Vagina (tissue), 2 donors: Measurements from ENCODE around the gene NRG3.

Experiments
- POLR2A ChIP-seq, 2 donors: fragments of 450-650 bp; IDR thresholded peaks; one replicate each; pipeline ENCODE4 v1.6.1; 2017; ENCODE audit warnings: antibody characterized with exemption in 2 of 2, mild to moderate bottlenecking in 2 of 2, moderate library complexity in 2 of 2
- TF ChIP-seq, protein P1 (sequence below), 3 experiments: fragments of 450-650 bp in 2 of 3; fragments of 200-600 bp in 1 of 3; sonication (generic) in 1 of 3; IDR thresholded peaks; one replicate each; pipeline ENCODE4 v1.5.1; 2017 to 2019; ENCODE audit warnings: antibody characterized with exemption in 3 of 3, mild to moderate bottlenecking in 2 of 3, moderate library complexity in 2 of 3

DNA sequence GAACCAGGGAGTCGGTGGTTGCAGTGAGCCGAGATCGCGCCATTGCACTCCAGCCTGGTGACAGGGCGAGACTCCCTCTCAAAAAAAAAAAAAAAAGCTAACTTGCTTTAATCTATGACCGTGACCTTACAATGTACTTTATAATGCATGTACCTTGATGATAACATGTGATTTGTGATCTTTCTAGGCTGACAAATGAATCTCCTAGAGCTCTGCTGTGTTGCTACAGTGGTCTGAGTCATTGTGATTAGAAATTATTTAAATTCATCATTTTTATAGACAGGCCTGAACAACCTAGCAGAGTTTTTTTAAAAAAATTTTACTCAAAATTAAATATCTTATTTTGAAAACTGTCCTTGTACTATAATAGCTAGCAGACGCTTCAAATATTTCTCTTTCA is 722.8 kb downstream of the NRG3 start:
- TF ChIP-seq, protein P1, sequence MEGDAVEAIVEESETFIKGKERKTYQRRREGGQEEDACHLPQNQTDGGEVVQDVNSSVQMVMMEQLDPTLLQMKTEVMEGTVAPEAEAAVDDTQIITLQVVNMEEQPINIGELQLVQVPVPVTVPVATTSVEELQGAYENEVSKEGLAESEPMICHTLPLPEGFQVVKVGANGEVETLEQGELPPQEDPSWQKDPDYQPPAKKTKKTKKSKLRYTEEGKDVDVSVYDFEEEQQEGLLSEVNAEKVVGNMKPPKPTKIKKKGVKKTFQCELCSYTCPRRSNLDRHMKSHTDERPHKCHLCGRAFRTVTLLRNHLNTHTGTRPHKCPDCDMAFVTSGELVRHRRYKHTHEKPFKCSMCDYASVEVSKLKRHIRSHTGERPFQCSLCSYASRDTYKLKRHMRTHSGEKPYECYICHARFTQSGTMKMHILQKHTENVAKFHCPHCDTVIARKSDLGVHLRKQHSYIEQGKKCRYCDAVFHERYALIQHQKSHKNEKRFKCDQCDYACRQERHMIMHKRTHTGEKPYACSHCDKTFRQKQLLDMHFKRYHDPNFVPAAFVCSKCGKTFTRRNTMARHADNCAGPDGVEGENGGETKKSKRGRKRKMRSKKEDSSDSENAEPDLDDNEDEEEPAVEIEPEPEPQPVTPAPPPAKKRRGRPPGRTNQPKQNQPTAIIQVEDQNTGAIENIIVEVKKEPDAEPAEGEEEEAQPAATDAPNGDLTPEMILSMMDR (IDR thresholded peaks at IDR 0.05), result no peak
- TF ChIP-seq POLR2A (IDR thresholded peaks at IDR 0.05), result no peak
